Upper lobe of left lung (tissue), 6 donors: Measurements from ENCODE around the gene MTURN. TPM values are rescaled to one million over a fixed set of nuclear protein-coding genes. Genes with fewer than 3 reads are reported as not detected.
"Not testable (repeated sequence)": the region's sequence is repeated elsewhere in the genome, so short reads cannot be mapped to it uniquely, and the experiment has no call there.

Source experiments
- ATAC-seq, 2 donors: fragments of 200-7000 bp; cut with Tn5 transposase; one replicate each; pipeline ENCODE4 v1.9.1; 2022; ENCODE audit warnings: mild to moderate bottlenecking in 2 of 2, moderate library complexity in 2 of 2; ENCODE audit not compliant: low FRiP score in 2 of 2
- DNase-seq, 2 donors: peaks; one replicate each; pipeline ENCODE4 v3.0.0-alpha.2; 2019 to 2020
- H3K27ac ChIP-seq, 4 donors: fragments of 200-600 bp; sonication (generic); one replicate each; pipeline ENCODE4 v1.5.1; 2016 to 2019
- H3K27me3 ChIP-seq, 4 donors: fragments of 200-600 bp; sonication (generic); one replicate each; pipeline ENCODE4 v1.5.1; 2017 to 2019
- H3K36me3 ChIP-seq, 4 donors: fragments of 200-600 bp; sonication (generic); one replicate each; pipeline ENCODE4 v1.5.1; 2016 to 2019
- H3K4me1 ChIP-seq, 4 donors: fragments of 200-600 bp; sonication (generic); one replicate each; pipeline ENCODE4 v1.5.1; 2018 to 2019
- H3K4me3 ChIP-seq, 4 donors: fragments of 200-600 bp; sonication (generic); one replicate each; pipeline ENCODE4 v1.5.1; 2017 to 2019; ENCODE audit warnings: mild to moderate bottlenecking in 2 of 4, moderate library complexity in 1 of 4
- H3K9me3 ChIP-seq, 4 donors: fragments of 200-600 bp; sonication (generic); one replicate each; pipeline ENCODE4 v1.5.1; 2018 to 2019
- EP300 ChIP-seq, 4 donors: sonication (generic); formaldehyde crosslinking; IDR thresholded peaks; one replicate each; pipeline ENCODE4 v1.5.1; 2017; ENCODE audit warnings: antibody characterized with exemption in 4 of 4, control low read depth in 2 of 4
- POLR2A ChIP-seq, 4 donors: fragments of 450-650 bp; IDR thresholded peaks; one replicate each; pipeline ENCODE4 v1.5.1; 2016 to 2017; ENCODE audit warnings: antibody characterized with exemption in 4 of 4, mild to moderate bottlenecking in 2 of 4
- POLR2AphosphoS5 ChIP-seq, 2 donors: sonication (generic); formaldehyde crosslinking; IDR thresholded peaks; one replicate each; pipeline ENCODE4 v1.5.1; 2017; ENCODE audit warnings: antibody characterized with exemption in 2 of 2
- WGBS, 2 donors: methylation state at CpG; one replicate each; pipeline ENCODE4 v1.1.5; 2017 to 2018; 5-methylcytosine and 5-hydroxymethylcytosine counted together
- total RNA-seq, 6 donors: library from RNA; depleted of rRNA in 4 of 6; stranded (reverse); fragments of >200 nt in 4 of 6; gene quantifications; one replicate each; pipeline versions ENCODE4 v1.1.0 to v1.2.1, GENCODE V29; 2016 to 2021
- TF ChIP-seq, protein P1 (sequence below), 6 experiments: fragments of 450-650 bp in 4 of 6; fragments of 200-600 bp in 2 of 6; sonication (generic) in 2 of 6; IDR thresholded peaks; one replicate each; pipeline ENCODE4 v1.5.1; 2016 to 2019; ENCODE audit warnings: antibody characterized with exemption in 6 of 6
- donor health status: DM: no; HTN: no; CAD: no; lungs with moderate emphysema.
- donor health status: DM: no; HTN: yes; CAD: no; lungs with severe emphysema.

MTURN gene
- total RNA-seq, 6 donors from 2014 or later = 27.2 to 112 (median 39.6) TPM

- Histone ChIP-seq H3K4me3 (no peak overlapping the region), H3K9me3 (no peaks in the 10 kb centered on the region), H3K4me1 (peaks cover 0 to 17% (median 9%) of the 10 kb centered on the region in 4 donors), H3K36me3 (no peaks in the 10 kb centered on the region), H3K27ac (no peak overlapping the region), H3K27me3 (no peaks in the 10 kb centered on the region)
- ATAC-seq = no peak
- WGBS, 2 donors = 100% methylated on average over 1 of the region's 1 CpG; no CpG with 5 or more reads in 1 of the 2 donors
- DNase-seq = no peak
- TF ChIP-seq POLR2A (IDR thresholded peaks at IDR 0.05) = no peak
- no peak for TF ChIP-seq POLR2AphosphoS5 (IDR thresholded peaks at IDR 0.05)
- TF ChIP-seq EP300 (IDR thresholded peaks at IDR 0.05) = no peak
- TF ChIP-seq, protein P1, sequence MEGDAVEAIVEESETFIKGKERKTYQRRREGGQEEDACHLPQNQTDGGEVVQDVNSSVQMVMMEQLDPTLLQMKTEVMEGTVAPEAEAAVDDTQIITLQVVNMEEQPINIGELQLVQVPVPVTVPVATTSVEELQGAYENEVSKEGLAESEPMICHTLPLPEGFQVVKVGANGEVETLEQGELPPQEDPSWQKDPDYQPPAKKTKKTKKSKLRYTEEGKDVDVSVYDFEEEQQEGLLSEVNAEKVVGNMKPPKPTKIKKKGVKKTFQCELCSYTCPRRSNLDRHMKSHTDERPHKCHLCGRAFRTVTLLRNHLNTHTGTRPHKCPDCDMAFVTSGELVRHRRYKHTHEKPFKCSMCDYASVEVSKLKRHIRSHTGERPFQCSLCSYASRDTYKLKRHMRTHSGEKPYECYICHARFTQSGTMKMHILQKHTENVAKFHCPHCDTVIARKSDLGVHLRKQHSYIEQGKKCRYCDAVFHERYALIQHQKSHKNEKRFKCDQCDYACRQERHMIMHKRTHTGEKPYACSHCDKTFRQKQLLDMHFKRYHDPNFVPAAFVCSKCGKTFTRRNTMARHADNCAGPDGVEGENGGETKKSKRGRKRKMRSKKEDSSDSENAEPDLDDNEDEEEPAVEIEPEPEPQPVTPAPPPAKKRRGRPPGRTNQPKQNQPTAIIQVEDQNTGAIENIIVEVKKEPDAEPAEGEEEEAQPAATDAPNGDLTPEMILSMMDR (IDR thresholded peaks at IDR 0.05) = no peak
These were observed 52.7 kb downstream of the MTURN start for GRCh38 chr7:30187513-30187912.

DNA sequence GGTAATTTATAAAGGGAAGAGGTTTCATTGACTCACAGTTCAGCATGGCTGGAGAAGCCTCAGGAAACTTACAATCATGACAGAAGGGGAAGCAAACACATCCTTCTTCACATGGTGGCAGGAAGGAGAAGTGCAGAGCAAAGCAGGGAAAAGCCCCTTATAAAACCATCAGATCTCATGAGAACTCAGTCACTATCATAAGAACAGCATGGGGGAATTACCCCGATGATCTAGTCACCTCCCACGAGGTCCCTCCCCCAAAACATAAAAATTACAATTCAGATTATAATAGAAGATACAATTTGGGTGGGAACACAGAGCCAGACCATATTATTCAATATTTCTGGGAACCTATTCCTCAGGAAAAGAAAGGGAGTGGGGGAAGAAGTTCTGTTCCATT is 53.6 kb downstream of the MTURN start:
- 88 to 90% methylated on average over 2 of the region's 2 CpGs for WGBS, 2 donors
- H3K9me3 ChIP-seq, ATAC-seq, H3K27me3 ChIP-seq, H3K36me3 ChIP-seq, H3K27ac ChIP-seq, DNase-seq, H3K4me3 ChIP-seq: not testable (repeated sequence)
- H3K4me1 ChIP-seq = peaks cover 0 to 17% (median 9%) of the 10 kb centered on the region in 4 donors

DNA sequence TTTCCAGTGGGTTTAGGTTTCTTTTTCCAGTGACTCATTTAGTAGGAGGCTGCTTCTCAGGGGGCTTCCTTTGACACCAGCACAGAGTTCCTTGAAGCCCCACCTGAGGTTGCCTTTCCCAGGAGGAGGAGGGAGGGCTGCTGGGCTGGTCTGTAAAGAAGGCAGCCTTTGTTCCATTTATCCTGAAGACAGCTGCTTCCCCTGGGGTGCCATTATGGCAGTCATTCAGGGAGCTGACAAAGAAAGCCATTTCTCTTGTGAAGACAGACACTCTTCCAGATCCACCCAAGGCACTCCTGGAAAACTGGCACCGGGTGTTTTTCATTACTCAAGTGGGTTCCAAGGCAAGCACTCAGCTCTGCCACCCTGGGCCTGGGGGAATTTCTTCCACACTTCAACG is 54.0 kb downstream of the MTURN start:
- Histone ChIP-seq H3K27ac (no peak overlapping the region), H3K4me1 (peaks cover 0 to 14% (median 9%) of the 10 kb centered on the region in 4 donors), H3K36me3 (no peaks in the 10 kb centered on the region), H3K4me3 (no peak overlapping the region), H3K9me3 (no peaks in the 10 kb centered on the region), H3K27me3 (no peaks in the 10 kb centered on the region)
- 73 to 80% methylated on average over 2 of the region's 2 CpGs for WGBS, 2 donors
- TF ChIP-seq POLR2AphosphoS5 (IDR thresholded peaks at IDR 0.05) = no peak
- TF ChIP-seq POLR2A (IDR thresholded peaks at IDR 0.05) = no peak
- TF ChIP-seq EP300 (IDR thresholded peaks at IDR 0.05) = no peak
- TF ChIP-seq, protein P1 (IDR thresholded peaks at IDR 0.05) = no peak
- no peak for DNase-seq
- ATAC-seq = no peak

DNA sequence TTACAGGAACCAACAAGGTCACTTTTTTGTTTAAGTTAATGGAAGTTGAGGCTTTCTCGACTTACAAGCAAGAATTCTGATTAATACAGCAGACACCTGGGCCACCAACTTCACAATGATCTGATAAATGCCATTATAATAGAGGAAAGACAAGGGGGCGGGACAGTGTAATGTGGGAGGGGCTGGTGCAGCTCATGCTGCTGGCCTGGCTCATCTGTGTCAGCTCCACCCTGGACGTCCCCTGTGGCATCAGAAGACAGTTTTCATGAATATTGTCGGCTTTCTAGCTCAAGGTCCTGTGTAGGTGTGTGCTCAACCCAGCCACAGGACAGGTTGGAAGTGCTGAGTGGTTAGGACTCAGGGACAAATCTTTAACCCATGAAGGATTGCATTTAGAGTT is 57.0 kb downstream of the MTURN start:
- no peak for ATAC-seq
- DNase-seq = no peak
- no peak overlapping the region for H3K27ac ChIP-seq
- no peaks in the 10 kb centered on the region for H3K36me3 ChIP-seq
- WGBS, 2 donors = 87 to 96% methylated on average over 4 of the region's 4 CpGs
- H3K9me3 ChIP-seq = peaks cover 0 to 7% (median 2%) of the 10 kb centered on the region in 4 donors
- no peaks in the 10 kb centered on the region for H3K27me3 ChIP-seq
- H3K4me1 ChIP-seq = no peaks in the 10 kb centered on the region
- TF ChIP-seq POLR2AphosphoS5 (IDR thresholded peaks at IDR 0.05) (no peak), EP300 (IDR thresholded peaks at IDR 0.05) (no peak), POLR2A (IDR thresholded peaks at IDR 0.05) (no peak)
- TF ChIP-seq, protein P1 (IDR thresholded peaks at IDR 0.05) = no peak
- no peak overlapping the region for H3K4me3 ChIP-seq

- TF ChIP-seq POLR2A (IDR thresholded peaks at IDR 0.05) (no peak), EP300 (IDR thresholded peaks at IDR 0.05) (no peak), POLR2AphosphoS5 (IDR thresholded peaks at IDR 0.05) (no peak)
- TF ChIP-seq, protein P1 (IDR thresholded peaks at IDR 0.05) = no peak
- H3K27me3 ChIP-seq = no peaks in the 10 kb centered on the region
- ATAC-seq = no peak
- DNase-seq = no peak
- H3K4me3 ChIP-seq = no peak overlapping the region
- peaks cover 0 to 7% (median 2%) of the 10 kb centered on the region in 4 donors for H3K9me3 ChIP-seq
- H3K4me1 ChIP-seq = no peaks in the 10 kb centered on the region
- H3K27ac ChIP-seq = no peak overlapping the region
- H3K36me3 ChIP-seq = no peaks in the 10 kb centered on the region
- 94 to 96% methylated on average over 5 of the region's 5 CpGs for WGBS, 2 donors
These were observed 58.7 kb downstream of the MTURN start for GRCh38 chr7:30193336-30193943.
